GM19397 (cell line): ENCODE data around the gene SMCO1.
"Not testable (repeated sequence)": the region's sequence is repeated elsewhere in the genome, so short reads cannot be mapped to it uniquely, and the experiment has no call there.

Source experiments
- ATAC-seq: cut with Tn5 transposase; IDR thresholded peaks from one replicate; pipeline ENCODE4 v1.9.1; 2021; ENCODE audit warnings: mild to moderate bottlenecking, moderate library complexity; ENCODE audit not compliant: unreplicated experiment

SMCO1 gene

GRCh38 chr3:196514913-196515621, at the start of gene SMCO1:
Gene SMCO1, minus strand, starts transcription at chr3:196515346. Its CDS starts 137 bp downstream, at chr3:196515209.
- ATAC-seq: no peak

GRCh38 chr3:196563721-196564225, 48.6 kb upstream of the SMCO1 start:
- ATAC-seq: no peak

GRCh38 chr3:196559826-196560225, 44.7 kb upstream of the SMCO1 start:
- no peak for ATAC-seq

GRCh38 chr3:196558476-196558875, 43.3 kb upstream of the SMCO1 start:
- no peak for ATAC-seq

- no peak for ATAC-seq
Measured at GRCh38 chr3:196557236-196557635, 42.1 kb upstream of the SMCO1 start.

GRCh38 chr3:196555295-196555694, 40.1 kb upstream of the SMCO1 start:
- ATAC-seq: no peak

GRCh38 chr3:196554205-196554604, 39.1 kb upstream of the SMCO1 start:
- ATAC-seq: no peak

- no peak for ATAC-seq
Measured at GRCh38 chr3:196553551-196553950, 38.4 kb upstream of the SMCO1 start.

- no peak for ATAC-seq
Measured at GRCh38 chr3:196552253-196552652, 37.1 kb upstream of the SMCO1 start.

GRCh38 chr3:196550172-196550571, 35.0 kb upstream of the SMCO1 start:
- ATAC-seq: not testable (repeated sequence)

- not testable (repeated sequence) for ATAC-seq
Measured at GRCh38 chr3:196549312-196549711, 34.2 kb upstream of the SMCO1 start.

GRCh38 chr3:196547067-196547466, 31.9 kb upstream of the SMCO1 start:
- ATAC-seq: no peak

GRCh38 chr3:196546537-196546936, 31.4 kb upstream of the SMCO1 start:
- no peak for ATAC-seq

- ATAC-seq: no peak
Measured at GRCh38 chr3:196544491-196544992, 29.4 kb upstream of the SMCO1 start.

- no peak for ATAC-seq
Measured at GRCh38 chr3:196541684-196542445, 26.7 kb upstream of the SMCO1 start.

- ATAC-seq: no peak
Measured at GRCh38 chr3:196537319-196537984, 22.3 kb upstream of the SMCO1 start.

GRCh38 chr3:196533260-196533681, 18.1 kb upstream of the SMCO1 start:
- no peak for ATAC-seq

GRCh38 chr3:196531418-196531817, 16.3 kb upstream of the SMCO1 start:
- ATAC-seq: no peak

GRCh38 chr3:196528639-196529233, 13.6 kb upstream of the SMCO1 start:
- peak; percentile 90 for ATAC-seq

- no peak for ATAC-seq
Measured at GRCh38 chr3:196525141-196525540, 10.0 kb upstream of the SMCO1 start.

- ATAC-seq: no peak
Measured at GRCh38 chr3:196524527-196524926, 9.4 kb upstream of the SMCO1 start.
